Bronchial epithelial cell (primary cell): ENCODE measurements around the gene FICD. TPM values are rescaled to one million over a fixed set of nuclear protein-coding genes. Genes with fewer than 3 reads are reported as not detected.

ENCODE experiments used
- DNase-seq: peaks from one replicate; pipeline ENCODE4 v3.0.0-alpha.2; 2010; ENCODE audit warnings: low read depth
- FAIRE-seq: peaks from 2 replicates; lab custom pipeline; 2011; peaks lifted over from hg19 to GRCh38; lab: Jason Lieb, UNC
- H3K27me3 ChIP-seq: 2 replicates; pipeline ENCODE4 v1.5.1; 2011; ENCODE audit warnings: low read length; ENCODE audit not compliant: control insufficient read depth, insufficient read depth
- H3K36me3 ChIP-seq: 2 replicates; pipeline ENCODE4 v1.5.1; 2011; ENCODE audit warnings: low read length; ENCODE audit not compliant: control insufficient read depth, insufficient read depth
- H3K4me3 ChIP-seq: 2 replicates; pipeline ENCODE4 v1.5.1; 2011; ENCODE audit warnings: mild to moderate bottlenecking, low read depth, low read length, control low read depth
- CTCF ChIP-seq: IDR thresholded peaks from 2 replicates; pipeline ENCODE4 v1.5.1; 2011; ENCODE audit warnings: mild to moderate bottlenecking, moderate library complexity, low read length, control low read depth, inconsistent platforms; ENCODE audit not compliant: insufficient read depth, severe bottlenecking
- total RNA-seq: library from RNA; depleted of rRNA; stranded (reverse); fragments of >200 nt; gene quantifications from 2 replicates; pipeline ENCODE4 v1.2.1, GENCODE V29; 2014

FICD gene
- total RNA-seq, 1 donor from 2014 or later: 11.6 TPM

GRCh38 chr12:108495054-108495453, 20.0 kb upstream of the FICD start:
- peak; percentile 36 for DNase-seq
- FAIRE-seq: no peak
- Histone ChIP-seq H3K4me3 (no peak overlapping the region), H3K36me3 (no peaks in the 10 kb centered on the region), H3K27me3 (no peaks in the 10 kb centered on the region)
- TF ChIP-seq CTCF: peak; percentile 54

- no peak for DNase-seq
- FAIRE-seq: no peak
- H3K4me3 ChIP-seq: no peak overlapping the region
- TF ChIP-seq CTCF: no peak
- H3K27me3 ChIP-seq: no peaks in the 10 kb centered on the region
- H3K36me3 ChIP-seq: no peaks in the 10 kb centered on the region
Observed at GRCh38 chr12:108495823-108496579, 19.1 kb upstream of the FICD start.

- no peak for TF ChIP-seq CTCF
- Histone ChIP-seq H3K27me3 (no peaks in the 10 kb centered on the region), H3K4me3 (no peak overlapping the region), H3K36me3 (no peaks in the 10 kb centered on the region)
- FAIRE-seq (no peak), DNase-seq (no peak)
Observed at GRCh38 chr12:108498136-108498535, 16.9 kb upstream of the FICD start.

- H3K4me3 ChIP-seq: no peak overlapping the region
- no peak for DNase-seq
- no peak for FAIRE-seq
- no peak for TF ChIP-seq CTCF
- H3K36me3 ChIP-seq: no peaks in the 10 kb centered on the region
- no peaks in the 10 kb centered on the region for H3K27me3 ChIP-seq
Observed at GRCh38 chr12:108502922-108503321, 12.2 kb upstream of the FICD start.

GRCh38 chr12:108505129-108505528, 9.9 kb upstream of the FICD start:
- no peak for DNase-seq

More at GRCh38 chr12:108505129-108505528, 9.9 kb upstream of the FICD start:
- Histone ChIP-seq H3K27me3 (no peaks in the 10 kb centered on the region), H3K4me3 (no peak overlapping the region), H3K36me3 (no peaks in the 10 kb centered on the region)
- FAIRE-seq: no peak
- TF ChIP-seq CTCF: no peak
